Right renal pelvis (tissue), 4 donors: Measurements from ENCODE around the gene CMSS1. TPM values are rescaled to one million over a fixed set of nuclear protein-coding genes. Genes with fewer than 3 reads are reported as not detected.

Experiments used
- DNase-seq, 4 donors: peaks; one replicate each; pipeline ENCODE4 v3.0.0-alpha.2; 2013; ENCODE audit warnings: low read depth in 4 of 4, low spot score in 3 of 4, missing footprints in 1 of 4
- polyA plus RNA-seq, 4 donors: library from polyadenylated mRNA; unstranded; fragments of 120-200 nt; gene quantifications; one replicate each; pipeline ENCODE4 v1.2.1, GENCODE V29; 2013; ENCODE audit not compliant: insufficient read length in 4 of 4

Gene CMSS1
- polyA plus RNA-seq, 4 donors, result 39.3 to 42.3 (median 40.5) TPM

DNA sequence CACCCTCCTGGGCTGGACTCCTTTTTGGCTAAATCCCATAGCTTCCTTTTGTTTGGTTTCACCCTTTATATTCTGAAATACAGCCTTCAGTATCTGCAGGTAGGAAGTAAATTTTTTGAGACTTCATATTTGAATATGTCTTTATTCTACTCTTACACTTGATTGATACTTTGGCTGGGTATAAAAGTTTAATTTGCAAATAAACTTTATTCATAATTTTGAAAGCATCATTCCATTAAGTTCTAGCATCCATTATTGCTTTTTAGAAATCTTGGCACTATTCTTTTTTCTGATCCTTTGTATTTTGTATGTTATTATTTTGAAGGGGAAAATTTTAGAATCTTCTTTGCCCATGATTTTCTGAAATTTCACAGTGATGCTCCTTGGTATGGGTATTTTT lies 337.9 kb downstream of the CMSS1 start:
- no peak for DNase-seq

- no peak for DNase-seq
These were observed 340.0 kb downstream of the CMSS1 start for GRCh38 chr3:100157685-100158084.

GRCh38 chr3:100158918-100159330 lies 341.3 kb downstream of the CMSS1 start:
- DNase-seq, result no peak

DNA sequence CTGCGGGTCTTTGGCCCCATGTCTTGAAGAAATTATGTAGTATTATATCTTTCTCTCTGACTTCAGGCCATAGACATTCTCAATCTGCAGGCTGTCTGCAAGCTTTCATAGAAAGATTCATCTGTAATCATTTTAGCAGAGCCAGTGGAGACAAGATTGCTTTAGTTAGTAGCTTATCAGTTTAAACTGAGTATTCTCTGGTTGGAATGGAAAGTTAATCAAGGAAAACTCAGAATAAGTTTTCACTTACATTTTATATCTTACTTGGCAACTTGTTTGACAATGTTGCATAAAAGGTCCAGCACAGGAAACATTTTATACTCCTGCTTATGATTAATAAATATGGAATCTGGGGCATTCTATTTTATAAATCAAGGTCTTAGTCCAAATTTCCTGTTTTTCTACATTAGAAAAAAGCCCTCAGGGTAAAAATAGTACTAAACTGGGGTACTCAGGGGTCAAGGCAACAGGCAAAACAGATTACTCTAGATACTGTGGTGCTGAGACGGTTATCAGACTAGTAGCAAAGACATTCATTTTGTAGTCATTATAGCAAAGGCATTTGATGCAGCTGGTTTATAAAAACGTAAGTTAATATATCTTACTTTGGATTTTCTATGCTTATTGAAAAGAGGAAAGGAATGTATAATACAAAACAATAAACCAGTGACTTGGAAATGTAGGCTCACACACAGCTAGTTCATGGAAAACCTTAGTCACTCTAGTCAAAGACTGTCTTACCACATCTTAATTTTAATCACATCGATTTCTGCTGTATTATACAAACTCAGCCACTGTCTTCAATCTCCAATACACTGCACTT lies 341.9 kb downstream of the CMSS1 start:
- no peak for DNase-seq

GRCh38 chr3:100160521-100160920 lies 342.9 kb downstream of the CMSS1 start:
- no peak for DNase-seq

GRCh38 chr3:100163787-100164186 lies 346.1 kb downstream of the CMSS1 start:
- DNase-seq, result no peak

GRCh38 chr3:100164743-100165142 lies 347.1 kb downstream of the CMSS1 start:
- DNase-seq, result no peak

- DNase-seq, result no peak
These were observed 348.4 kb downstream of the CMSS1 start for GRCh38 chr3:100165926-100166550.

- DNase-seq, result no peak
These were observed 351.7 kb downstream of the CMSS1 start for GRCh38 chr3:100169201-100169920.

- no peak for DNase-seq
These were observed 352.8 kb downstream of the CMSS1 start for GRCh38 chr3:100170486-100170885.

DNA sequence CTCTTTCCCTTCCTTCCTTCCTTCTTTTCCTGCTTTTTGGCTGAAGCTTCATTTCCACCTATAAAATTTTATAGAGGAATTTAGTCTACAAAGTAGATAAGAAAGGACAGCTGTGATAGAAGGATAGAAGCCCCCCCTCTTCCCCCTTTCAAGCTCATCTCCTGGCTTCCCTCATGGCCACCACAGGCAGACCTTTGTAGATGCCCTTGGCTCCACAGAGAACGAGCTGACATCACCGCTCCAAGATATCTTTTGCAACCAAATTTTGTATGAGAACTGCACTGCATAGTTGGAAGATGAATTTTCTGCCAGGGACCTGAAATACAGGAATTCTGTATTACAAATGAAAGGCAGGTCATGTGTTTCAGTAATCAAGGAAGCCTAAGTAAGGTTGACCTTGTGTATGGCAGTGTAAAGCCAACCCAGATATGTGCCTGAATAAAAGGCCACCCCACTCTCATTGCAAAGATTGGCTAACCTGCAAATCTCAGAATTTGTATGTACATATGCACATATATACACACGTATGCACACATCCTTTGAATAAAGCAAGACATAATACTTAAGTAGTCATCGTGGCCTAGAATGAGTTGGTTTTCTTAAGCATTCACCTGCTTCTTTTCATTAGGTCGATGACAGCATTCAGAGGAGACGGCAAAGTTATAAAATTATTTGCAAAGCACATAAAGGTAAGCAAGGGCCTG lies 353.7 kb downstream of the CMSS1 start:
- no peak for DNase-seq

DNA sequence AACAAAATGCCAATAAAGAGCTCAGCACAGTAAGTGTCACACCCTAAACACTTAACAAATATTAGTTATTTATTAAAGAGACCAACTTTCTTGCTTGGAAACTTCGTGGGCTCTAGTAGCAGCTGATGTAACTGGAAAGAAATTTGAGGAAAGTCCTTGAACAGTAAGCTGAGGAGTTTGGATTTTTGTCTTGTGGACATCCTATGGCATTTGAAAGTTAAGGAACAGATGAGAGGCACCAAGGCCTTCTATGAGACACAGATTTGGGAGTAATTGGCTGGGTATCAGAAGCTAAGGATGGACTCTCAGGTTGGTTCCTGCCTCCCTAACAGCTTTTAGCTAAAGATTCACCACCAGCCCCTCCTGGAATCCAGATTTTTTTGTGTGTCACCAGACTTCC lies 356.3 kb downstream of the CMSS1 start:
- no peak for DNase-seq

GRCh38 chr3:100175637-100176280 lies 358.1 kb downstream of the CMSS1 start:
- no peak for DNase-seq

GRCh38 chr3:100179692-100180349 lies 362.2 kb downstream of the CMSS1 start:
- DNase-seq, result no peak

DNA sequence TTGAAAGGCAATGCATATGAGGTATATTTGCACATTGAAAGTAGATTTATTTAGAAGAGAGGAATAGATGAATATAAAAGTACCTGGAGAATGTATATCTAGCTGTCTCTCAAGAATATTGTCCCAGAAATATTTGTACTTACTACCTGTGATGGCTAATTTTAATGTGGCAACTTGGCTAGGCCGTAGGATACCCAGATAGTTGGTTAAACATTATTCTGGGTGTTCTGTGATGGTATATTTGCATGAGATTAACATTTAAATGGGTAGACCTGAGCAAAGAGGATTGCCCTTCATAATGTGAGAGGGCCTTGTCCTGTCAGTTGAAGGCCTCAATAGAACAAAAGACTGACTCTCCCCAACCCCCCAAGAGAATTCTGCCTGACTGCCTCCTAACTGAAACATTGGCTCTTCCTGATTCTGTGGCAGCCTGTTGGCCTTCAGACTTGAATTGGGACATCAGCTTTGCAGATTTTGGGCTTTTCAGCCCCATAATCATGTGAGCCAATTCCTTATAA lies 366.0 kb downstream of the CMSS1 start:
- no peak for DNase-seq

GRCh38 chr3:100184948-100185570 lies 367.4 kb downstream of the CMSS1 start:
- DNase-seq, result no peak

- no peak for DNase-seq
These were observed 368.2 kb downstream of the CMSS1 start for GRCh38 chr3:100185847-100186246.

- no peak for DNase-seq
These were observed 371.8 kb downstream of the CMSS1 start for GRCh38 chr3:100189444-100189964.

DNA sequence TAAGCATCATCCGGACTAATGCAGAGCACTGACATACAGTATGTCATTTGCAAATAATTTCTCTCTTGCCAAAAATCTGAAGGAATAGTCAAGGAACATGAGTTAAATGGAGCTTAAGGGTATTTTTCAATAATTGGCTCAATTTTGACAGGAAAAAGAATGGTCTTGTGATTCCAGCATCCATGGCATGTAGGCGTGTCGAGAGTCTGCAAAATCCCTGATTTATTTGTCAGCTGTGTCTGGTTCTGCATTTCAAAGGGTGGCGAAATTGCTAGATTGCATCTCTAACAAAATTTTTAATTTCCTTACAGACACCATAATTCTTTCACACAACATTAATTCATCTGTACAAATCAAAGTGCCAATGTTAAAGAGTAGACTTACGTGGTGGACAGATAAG lies 377.7 kb downstream of the CMSS1 start:
- DNase-seq, result no peak
